Progenitor cell of endocrine pancreas (in vitro differentiated cells): ENCODE measurements around the gene PRKAG1. TPM values are rescaled to one million over a fixed set of nuclear protein-coding genes. Genes with fewer than 3 reads are reported as not detected.

Experiments used
- DNase-seq: peaks from one replicate; pipeline ENCODE4 v3.0.0; 2021; ENCODE audit warnings: low spot score; ENCODE audit not compliant: unreplicated experiment
- H3K27ac Mint-ChIP-seq: 2 replicates; pipeline ENCODE4 v1.8.0; 2021; ENCODE audit warnings: mild to moderate bottlenecking, moderate library complexity, mixed read lengths
- H3K27me3 Mint-ChIP-seq: 2 replicates; pipeline ENCODE4 v1.8.0; 2021; ENCODE audit warnings: mixed read lengths
- H3K36me3 Mint-ChIP-seq: 2 replicates; pipeline ENCODE4 v1.8.0; 2022; ENCODE audit warnings: mixed read lengths; ENCODE audit not compliant: insufficient read depth
- H3K4me1 Mint-ChIP-seq: 2 replicates; pipeline ENCODE4 v1.8.0; 2021; ENCODE audit warnings: low read depth, mixed read lengths
- H3K4me3 Mint-ChIP-seq: 2 replicates; pipeline ENCODE4 v1.8.0; 2021; ENCODE audit warnings: low read depth, mild to moderate bottlenecking, moderate library complexity, mixed read lengths
- H3K9me3 Mint-ChIP-seq: 2 replicates; pipeline ENCODE4 v1.8.0; 2021; ENCODE audit warnings: low read depth, mixed read lengths
- total RNA-seq: library from RNA; stranded (reverse); gene quantifications from 2 replicates; pipeline ENCODE4 v1.2.1, GENCODE V29; 2021
- TF ChIP-seq, protein P1 (sequence below): fragments of 200-600 bp; sonication (generic); IDR thresholded peaks from one replicate; pipeline ENCODE4 v1.5.0; 2021; ENCODE audit warnings: antibody characterized with exemption, mild to moderate bottlenecking; ENCODE audit not compliant: unreplicated experiment

PRKAG1 gene
- total RNA-seq, 1 donor from 2014 or later = 52.7 TPM

GRCh38 chr12:48978291-48978740 lies 40.3 kb downstream of the PRKAG1 start, which contains the start of gene WNT1:
WNT1 (plus strand) TSS chr12:48978322; CDS start chr12:48978651, 329 bp downstream.
- Mint-ChIP-seq H3K27ac (no peak within 1 kb of the TSS), H3K4me3 (no peak within 1 kb of the TSS), H3K27me3 (peaks cover 96% of the 10 kb centered on the region), H3K9me3 (no peaks in the 10 kb centered on the region), H3K4me1 (peaks cover 15% of the 10 kb centered on the region), H3K36me3 (no peaks in the 10 kb centered on the region)
- TF ChIP-seq, protein P1, sequence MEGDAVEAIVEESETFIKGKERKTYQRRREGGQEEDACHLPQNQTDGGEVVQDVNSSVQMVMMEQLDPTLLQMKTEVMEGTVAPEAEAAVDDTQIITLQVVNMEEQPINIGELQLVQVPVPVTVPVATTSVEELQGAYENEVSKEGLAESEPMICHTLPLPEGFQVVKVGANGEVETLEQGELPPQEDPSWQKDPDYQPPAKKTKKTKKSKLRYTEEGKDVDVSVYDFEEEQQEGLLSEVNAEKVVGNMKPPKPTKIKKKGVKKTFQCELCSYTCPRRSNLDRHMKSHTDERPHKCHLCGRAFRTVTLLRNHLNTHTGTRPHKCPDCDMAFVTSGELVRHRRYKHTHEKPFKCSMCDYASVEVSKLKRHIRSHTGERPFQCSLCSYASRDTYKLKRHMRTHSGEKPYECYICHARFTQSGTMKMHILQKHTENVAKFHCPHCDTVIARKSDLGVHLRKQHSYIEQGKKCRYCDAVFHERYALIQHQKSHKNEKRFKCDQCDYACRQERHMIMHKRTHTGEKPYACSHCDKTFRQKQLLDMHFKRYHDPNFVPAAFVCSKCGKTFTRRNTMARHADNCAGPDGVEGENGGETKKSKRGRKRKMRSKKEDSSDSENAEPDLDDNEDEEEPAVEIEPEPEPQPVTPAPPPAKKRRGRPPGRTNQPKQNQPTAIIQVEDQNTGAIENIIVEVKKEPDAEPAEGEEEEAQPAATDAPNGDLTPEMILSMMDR = no peak
- DNase-seq = no peak

- no peaks in the 10 kb centered on the region for H3K36me3 Mint-ChIP-seq
- H3K27me3 Mint-ChIP-seq = peaks cover 97% of the 10 kb centered on the region
- H3K4me1 Mint-ChIP-seq = peaks cover 15% of the 10 kb centered on the region
- no peak overlapping the region for H3K4me3 Mint-ChIP-seq
- H3K27ac Mint-ChIP-seq = no peak overlapping the region
- TF ChIP-seq, protein P1 = peak; percentile 79
- peak; percentile 56 for DNase-seq
- no peaks in the 10 kb centered on the region for H3K9me3 Mint-ChIP-seq
Observed at GRCh38 chr12:48977290-48978281, 41.0 kb downstream of the PRKAG1 start.

DNA sequence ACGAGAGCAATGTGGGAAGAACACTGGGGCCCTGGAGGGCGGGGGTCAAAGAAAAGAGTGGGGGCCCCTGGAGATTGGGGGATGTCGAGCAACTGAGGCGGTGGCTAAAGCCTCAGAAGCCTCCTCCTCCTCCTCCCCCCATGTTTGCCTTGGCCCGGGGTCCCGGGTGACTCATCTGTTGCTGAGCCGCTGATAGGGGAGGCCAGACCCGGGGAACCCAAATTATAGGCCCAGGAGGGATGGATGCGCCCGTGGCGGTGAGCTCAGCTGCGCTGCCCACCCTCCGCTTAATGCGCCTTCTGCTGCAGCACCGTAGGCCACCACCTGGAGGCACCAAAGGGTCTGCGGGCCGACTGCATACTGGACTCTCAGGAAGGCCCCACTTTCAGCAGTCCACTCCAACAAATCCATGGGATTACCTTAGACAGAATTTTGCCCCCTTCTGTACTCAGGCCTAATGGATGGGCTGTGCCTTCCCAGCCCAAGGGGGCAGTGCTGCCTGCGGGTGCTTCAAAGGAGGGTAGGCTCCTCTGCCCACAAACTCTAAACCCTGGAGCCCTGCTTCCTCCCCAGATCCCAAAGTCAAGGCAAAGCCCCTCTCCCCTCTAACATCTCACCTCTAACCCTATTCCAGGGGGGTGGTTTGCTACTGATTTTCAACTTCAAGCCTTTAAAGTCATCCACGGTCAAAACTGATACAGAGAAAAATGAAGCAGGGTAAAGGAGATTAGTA lies 44.5 kb downstream of the PRKAG1 start:
- peaks cover 15% of the 10 kb centered on the region for H3K4me1 Mint-ChIP-seq
- no peak overlapping the region for H3K27ac Mint-ChIP-seq
- H3K4me3 Mint-ChIP-seq = no peak overlapping the region
- no peaks in the 10 kb centered on the region for H3K9me3 Mint-ChIP-seq
- H3K27me3 Mint-ChIP-seq = peaks cover 94% of the 10 kb centered on the region
- no peaks in the 10 kb centered on the region for H3K36me3 Mint-ChIP-seq
- peak; percentile 63 for DNase-seq
- TF ChIP-seq, protein P1 = peak; percentile 70

DNA sequence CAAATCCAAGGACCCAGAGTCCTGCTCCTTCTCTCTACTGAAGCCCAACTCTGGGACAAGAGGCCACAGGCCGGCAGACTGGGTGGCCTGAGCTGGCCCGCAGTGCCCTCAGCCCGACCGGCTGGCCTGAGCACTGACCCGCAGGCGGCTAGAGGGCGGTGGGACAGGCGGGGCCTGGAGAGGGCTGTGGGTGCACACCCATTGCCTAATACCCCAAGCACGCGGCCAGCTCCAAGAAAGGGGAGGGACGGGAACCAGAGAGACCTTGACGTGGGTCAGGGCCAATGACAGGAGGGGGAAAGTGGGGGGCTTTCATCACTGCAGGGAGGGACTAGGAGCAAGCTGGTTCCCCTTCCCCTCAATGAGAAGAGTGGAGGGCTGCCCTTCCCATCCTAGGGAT lies 45.0 kb downstream of the PRKAG1 start:
- Mint-ChIP-seq H3K36me3 (no peaks in the 10 kb centered on the region), H3K27me3 (peaks cover 94% of the 10 kb centered on the region), H3K4me1 (peaks cover 14% of the 10 kb centered on the region), H3K27ac (no peak overlapping the region), H3K9me3 (no peaks in the 10 kb centered on the region), H3K4me3 (no peak overlapping the region)
- no peak for DNase-seq
- TF ChIP-seq, protein P1 = no peak

- Mint-ChIP-seq H3K27me3 (peaks cover 96% of the 10 kb centered on the region), H3K4me3 (no peak overlapping the region), H3K4me1 (peaks cover 14% of the 10 kb centered on the region), H3K27ac (no peak overlapping the region), H3K9me3 (no peaks in the 10 kb centered on the region), H3K36me3 (no peaks in the 10 kb centered on the region)
- no peak for DNase-seq
- TF ChIP-seq, protein P1 = no peak
Observed at GRCh38 chr12:48972952-48973483, 45.6 kb downstream of the PRKAG1 start.
